Ishikawa (cell line): ENCODE results near the gene DCBLD1.

Experiments
- CEBPB ChIP-seq: IDR thresholded peaks from 2 replicates; pipeline ENCODE4 v1.6.1; 2012
- EGR1 ChIP-seq: IDR thresholded peaks from 2 replicates; pipeline ENCODE4 v1.6.1; 2012
- EP300 ChIP-seq: IDR thresholded peaks from 2 replicates; pipeline ENCODE4 v1.6.1; 2012; ENCODE audit warnings: borderline replicate concordance
- MAX ChIP-seq: IDR thresholded peaks from 2 replicates; pipeline ENCODE4 v1.6.1; 2012
- RAD21 ChIP-seq: IDR thresholded peaks from 2 replicates; pipeline ENCODE4 v1.6.1; 2012; ENCODE audit warnings: low read depth
- REST ChIP-seq: IDR thresholded peaks from 2 replicates; pipeline ENCODE4 v1.6.1; 2012; ENCODE audit warnings: low read depth, mild to moderate bottlenecking
- TAF1 ChIP-seq: IDR thresholded peaks from 2 replicates; pipeline ENCODE4 v1.6.1; 2012; ENCODE audit warnings: low read depth, mild to moderate bottlenecking
- USF1 ChIP-seq: IDR thresholded peaks from 2 replicates; pipeline ENCODE4 v1.6.1; 2012
- YY1 ChIP-seq: IDR thresholded peaks from 2 replicates; pipeline ENCODE4 v1.6.1; 2012; ENCODE audit warnings: low read depth
- ZBTB7A ChIP-seq: IDR thresholded peaks from 2 replicates; pipeline ENCODE4 v1.6.1; 2012; ENCODE audit warnings: low read depth

- no peak for TF ChIP-seq USF1
- no peak for TF ChIP-seq TAF1
- TF ChIP-seq EP300 = no peak
- TF ChIP-seq YY1 = no peak
- no peak for TF ChIP-seq REST
- TF ChIP-seq MAX = no peak
- TF ChIP-seq EGR1 = no peak
- no peak for TF ChIP-seq CEBPB
- TF ChIP-seq RAD21 = no peak
- no peak for TF ChIP-seq ZBTB7A
Observed at GRCh38 chr6:117469356-117469755, 13.1 kb upstream of the DCBLD1 start.
